ENCODE results near the gene GALNS. TPM values are rescaled to one million over a fixed set of nuclear protein-coding genes. Genes with fewer than 3 reads are reported as not detected.

The GALNS gene
- total and polyA plus RNA-seq, 2 donors (not counting 3 experiments of a cell fraction or from before 2014, with no cell fraction given) = 21.8 to 40.2 TPM

- CTCF ChIA-PET = interaction anchor here (1.0 kb wide), 1 partner anchor 15 kb away, joined by 3 read pairs; the partner anchor contains the start of gene TRAPPC2L
- Histone ChIP-seq H3K27me3 (ENCODE audit: control insufficient read depth in 2 of 2, insufficient read depth in 2 of 2, low read length in 2 of 2) (no peaks in the 10 kb centered on the region), H3K36me3 (ENCODE audit: control insufficient read depth in 2 of 2, extremely low read depth in 1 of 2, insufficient read depth in 2 of 2, low read length in 2 of 2) (no peaks in the 10 kb centered on the region), H3K9me3 (replicated peaks; ENCODE audit: control insufficient read depth, insufficient read depth, low read length) (no peaks in the 10 kb centered on the region), H3K4me3 (replicated peaks in 1 of 3; ENCODE audit: insufficient read depth in 1 of 3, low read depth in 1 of 3, low read length in 3 of 3) (no peak overlapping the region), H3K4me2 (ENCODE audit: insufficient read depth, low read length) (no peak overlapping the region), H3K9ac (replicated peaks; ENCODE audit: extremely low read depth, insufficient read depth, low read length) (no peak overlapping the region), H3K79me2 (ENCODE audit: control insufficient read depth, insufficient read depth, low read length) (no peaks in the 10 kb centered on the region), H3K9me1 (replicated peaks; ENCODE audit: control insufficient read depth, extremely low read depth, insufficient read depth, low read length) (no peaks in the 10 kb centered on the region), H2AFZ (ENCODE audit: low read depth, low read length) (no peak overlapping the region), H3K27ac (ENCODE audit: insufficient read depth, low read depth, low read length) (no peak overlapping the region), H4K20me1 (replicated peaks; ENCODE audit: control insufficient read depth, extremely low read depth, insufficient read depth, low read length) (no peaks in the 10 kb centered on the region), H3K4me1 (ENCODE audit: control insufficient read depth, extremely low read depth, insufficient read depth, low read length) (no peaks in the 10 kb centered on the region)
- intact Hi-C loops (cut with micrococcal nuclease) (no loop called here), dilution Hi-C loops (cut with MboI; ENCODE audit: extremely low pct_ligation_motif_present, low sequenced_read_pairs) (no loop called here)
- TF ChIP-seq GATA2 (IDR thresholded peaks at IDR 0.05; ENCODE audit: insufficient read depth, insufficient read length, low read depth, low read length) (no peak), CTCF (IDR thresholded peaks at IDR 0.05; ENCODE audit: extremely low read depth in 1 of 2, insufficient read depth in 1 of 2, low read depth in 1 of 2, low read length in 2 of 2) (no peak), MAX (IDR thresholded peaks at IDR 0.05; ENCODE audit: insufficient read depth, insufficient read length) (no peak), POLR2AphosphoS5 (IDR thresholded peaks at IDR 0.05; ENCODE audit: insufficient read depth, low read depth, low read length) (no peak), FOS (IDR thresholded peaks at IDR 0.05; ENCODE audit: borderline replicate concordance, insufficient read depth, low read length) (no peak)
- no peak for FAIRE-seq
- POLR2A ChIA-PET = no interaction called here
- no peak for DNase-seq (ENCODE audit: low read depth, low spot score)
- no TSS peak for BruUV-seq (replicated peaks)
These were observed 16.0 kb upstream of the GALNS start for GRCh38 chr16:88872650-88873331.
